SK-N-SH treated with all-trans-retinoic acid at 6 μM for 48 hours (cell line): ENCODE data around the gene TNFRSF8.

Source experiments
- ATAC-seq: fragments of 200-7000 bp; cut with Tn5 transposase; 3 replicates; pipeline ENCODE4 v1.9.1; 2020; ENCODE audit warnings: mild to moderate bottlenecking, moderate library complexity
- ARNTL ChIP-seq: fragments of 450-650 bp; formaldehyde crosslinking; IDR thresholded peaks from 2 replicates; pipeline ENCODE4 v1.5.0; 2020; ENCODE audit warnings: low read depth, mild to moderate bottlenecking, moderate library complexity, borderline replicate concordance
- CSDC2 ChIP-seq: fragments of 250-450 bp; sonication (Bioruptor Pico); IDR thresholded peaks from 2 replicates; pipeline ENCODE4 v1.5.0; 2020; ENCODE audit warnings: mild to moderate bottlenecking, moderate library complexity
- ESRRG ChIP-seq: fragments of 250-450 bp; sonication (Bioruptor Pico); IDR thresholded peaks from 2 replicates; pipeline ENCODE4 v1.6.1; 2021; ENCODE audit warnings: mild to moderate bottlenecking
- OSR1 ChIP-seq: fragments of 250-450 bp; sonication (Bioruptor Pico); IDR thresholded peaks from 2 replicates; pipeline ENCODE4 v1.8.0; 2022; ENCODE audit warnings: moderate library complexity, mild to moderate bottlenecking, inconsistent platforms
- PPARA ChIP-seq: fragments of 250-450 bp; sonication (Bioruptor Pico); IDR thresholded peaks from 2 replicates; pipeline ENCODE4 v1.5.0; 2020; ENCODE audit warnings: mild to moderate bottlenecking, borderline replicate concordance
- RARB ChIP-seq: fragments of 250-450 bp; sonication (Bioruptor Pico); IDR thresholded peaks from 2 replicates; pipeline ENCODE4 v1.8.0; 2021; ENCODE audit warnings: mild to moderate bottlenecking, moderate library complexity
- SNAI2 ChIP-seq: fragments of 250-450 bp; sonication (Bioruptor Pico); IDR thresholded peaks from 2 replicates; pipeline ENCODE4 v1.5.0; 2020; ENCODE audit warnings: mild to moderate bottlenecking, moderate library complexity
- TCF4 ChIP-seq: fragments of 250-450 bp; sonication (Bioruptor Pico); IDR thresholded peaks from 2 replicates; pipeline ENCODE4 v1.8.0; 2021; ENCODE audit warnings: mild to moderate bottlenecking, moderate library complexity, borderline replicate concordance
- TOX ChIP-seq: fragments of 250-450 bp; sonication (Bioruptor Pico); IDR thresholded peaks from 2 replicates; pipeline ENCODE4 v1.8.0; 2021; ENCODE audit warnings: mild to moderate bottlenecking, moderate library complexity, borderline replicate concordance
- ZC3H10 ChIP-seq: fragments of 250-450 bp; sonication (Bioruptor Pico); IDR thresholded peaks from 2 replicates; pipeline ENCODE4 v1.5.1; 2021; ENCODE audit warnings: mild to moderate bottlenecking, moderate library complexity
- ZFP3 ChIP-seq: fragments of 250-450 bp; sonication (Bioruptor Pico); IDR thresholded peaks from 2 replicates; pipeline ENCODE4 v1.5.0; 2020; ENCODE audit warnings: mild to moderate bottlenecking, moderate library complexity
- ZFP30 ChIP-seq: fragments of 450-650 bp; formaldehyde crosslinking; IDR thresholded peaks from 2 replicates; pipeline ENCODE4 v1.5.0; 2022; ENCODE audit warnings: mild to moderate bottlenecking, moderate library complexity
- ZNF565 ChIP-seq: fragments of 450-650 bp; formaldehyde crosslinking; conservative IDR thresholded peaks from 2 replicates; pipeline ENCODE4 v1.5.0; 2020; ENCODE audit warnings: low read depth, mild to moderate bottlenecking, moderate library complexity
- ZNF70 ChIP-seq: fragments of 450-650 bp; formaldehyde crosslinking; IDR thresholded peaks from 2 replicates; pipeline ENCODE4 v1.5.0; 2020; ENCODE audit warnings: mild to moderate bottlenecking, moderate library complexity
- ZNF8 ChIP-seq: fragments of 450-650 bp; formaldehyde crosslinking; IDR thresholded peaks from 2 replicates; pipeline ENCODE4 v1.5.0; 2020; ENCODE audit warnings: mild to moderate bottlenecking, moderate library complexity
- TF ChIP-seq, protein P1 (sequence below): fragments of 250-450 bp; sonication (Bioruptor Pico); IDR thresholded peaks from 2 replicates; pipeline ENCODE4 v1.5.1; 2020; ENCODE audit warnings: low read depth, mild to moderate bottlenecking, moderate library complexity
- TF ChIP-seq, protein P2 (sequence below): fragments of 250-450 bp; sonication (Bioruptor Pico); IDR thresholded peaks from 2 replicates; pipeline ENCODE4 v1.5.1; 2021; ENCODE audit warnings: mild to moderate bottlenecking, moderate library complexity
- TF ChIP-seq, protein P3 (sequence below): fragments of 250-450 bp; sonication (Bioruptor Pico); IDR thresholded peaks from 2 replicates; pipeline ENCODE4 v1.8.0; 2020; ENCODE audit warnings: mild to moderate bottlenecking, moderate library complexity, borderline replicate concordance

The TNFRSF8 gene

DNA sequence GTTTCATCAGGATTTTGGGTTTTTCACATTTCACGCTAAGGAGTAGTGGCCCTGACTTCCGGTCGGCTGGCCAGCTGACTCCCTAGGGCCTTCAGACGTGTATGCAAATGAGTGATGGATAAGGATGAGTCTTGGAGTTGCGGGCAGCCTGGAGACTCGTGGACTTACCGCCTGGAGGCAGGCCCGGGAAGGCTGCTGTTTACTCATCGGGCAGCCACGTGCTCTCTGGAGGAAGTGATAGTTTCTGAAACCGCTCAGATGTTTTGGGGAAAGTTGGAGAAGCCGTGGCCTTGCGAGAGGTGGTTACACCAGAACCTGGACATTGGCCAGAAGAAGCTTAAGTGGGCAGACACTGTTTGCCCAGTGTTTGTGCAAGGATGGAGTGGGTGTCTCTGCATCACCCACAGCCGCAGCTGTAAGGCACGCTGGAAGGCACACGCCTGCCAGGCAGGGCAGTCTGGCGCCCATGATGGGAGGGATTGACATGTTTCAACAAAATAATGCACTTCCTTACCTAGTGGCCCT, 80.6 kb downstream of the TNFRSF8 start:
- no peak for ATAC-seq
- TF ChIP-seq ZFP30 (CRISPR knock-in tag), result no peak
- TF ChIP-seq, all 23 proteins: peak for 0

DNA sequence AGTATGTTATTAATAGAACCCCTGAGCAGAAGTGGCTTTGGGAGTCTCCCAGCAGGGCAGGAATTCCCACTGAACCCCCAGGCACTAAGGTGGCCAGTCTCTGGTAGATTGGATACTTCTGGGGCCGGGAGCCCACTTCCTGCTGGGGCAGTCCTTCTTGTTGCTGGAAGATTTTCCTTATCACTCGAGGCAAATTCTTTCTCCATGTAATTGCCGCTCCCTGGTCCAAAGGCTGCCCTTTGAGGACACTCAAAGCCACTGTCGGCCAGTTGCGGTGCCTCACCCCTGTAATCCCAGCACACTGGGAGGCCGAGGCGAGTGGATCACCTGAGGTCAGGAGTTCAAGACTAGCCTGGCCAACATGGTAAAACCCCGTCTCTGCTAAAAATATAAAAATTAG, 81.1 kb downstream of the TNFRSF8 start:
- TF ChIP-seq TCF4 (CRISPR knock-in tag) (no peak), ZFP3 (CRISPR knock-in tag) (no peak), ZNF565 (CRISPR knock-in tag) (no peak), PPARA (CRISPR knock-in tag) (no peak), ARNTL (CRISPR knock-in tag) (no peak), ZFP30 (CRISPR knock-in tag) (no peak)
- no peak for ATAC-seq

DNA sequence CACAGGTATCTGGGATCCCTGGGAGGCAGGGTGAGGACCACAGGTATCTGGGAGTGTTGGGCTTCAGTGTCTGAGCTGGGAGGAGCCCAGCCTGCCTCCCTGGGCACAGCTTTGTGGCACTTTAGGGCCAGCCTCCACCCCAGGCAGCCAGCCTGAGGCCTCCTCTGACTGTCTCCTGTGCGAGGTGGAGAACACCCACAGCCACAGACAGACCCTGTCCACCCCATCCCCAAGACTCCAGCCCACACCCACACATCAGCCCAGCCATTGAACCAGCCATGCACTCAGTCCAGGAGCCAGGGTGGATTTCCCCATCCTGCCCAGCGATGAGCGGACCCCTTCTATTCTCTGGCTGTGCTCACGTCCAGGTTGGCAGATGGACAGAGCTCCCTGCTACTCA, 81.9 kb downstream of the TNFRSF8 start:
- no peak for ATAC-seq
- no peak for TF ChIP-seq ZNF70 (CRISPR knock-in tag)
- TF ChIP-seq CSDC2 (CRISPR knock-in tag), result no peak
- no peak for TF ChIP-seq ZFP3 (CRISPR knock-in tag)
- TF ChIP-seq, protein P1, sequence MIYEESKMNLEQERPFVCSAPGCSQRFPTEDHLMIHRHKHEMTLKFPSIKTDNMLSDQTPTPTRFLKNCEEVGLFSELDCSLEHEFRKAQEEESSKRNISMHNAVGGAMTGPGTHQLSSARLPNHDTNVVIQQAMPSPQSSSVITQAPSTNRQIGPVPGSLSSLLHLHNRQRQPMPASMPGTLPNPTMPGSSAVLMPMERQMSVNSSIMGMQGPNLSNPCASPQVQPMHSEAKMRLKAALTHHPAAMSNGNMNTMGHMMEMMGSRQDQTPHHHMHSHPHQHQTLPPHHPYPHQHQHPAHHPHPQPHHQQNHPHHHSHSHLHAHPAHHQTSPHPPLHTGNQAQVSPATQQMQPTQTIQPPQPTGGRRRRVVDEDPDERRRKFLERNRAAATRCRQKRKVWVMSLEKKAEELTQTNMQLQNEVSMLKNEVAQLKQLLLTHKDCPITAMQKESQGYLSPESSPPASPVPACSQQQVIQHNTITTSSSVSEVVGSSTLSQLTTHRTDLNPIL, result no peak
- no peak for TF ChIP-seq TOX (CRISPR knock-in tag)
- TF ChIP-seq, protein P2, sequence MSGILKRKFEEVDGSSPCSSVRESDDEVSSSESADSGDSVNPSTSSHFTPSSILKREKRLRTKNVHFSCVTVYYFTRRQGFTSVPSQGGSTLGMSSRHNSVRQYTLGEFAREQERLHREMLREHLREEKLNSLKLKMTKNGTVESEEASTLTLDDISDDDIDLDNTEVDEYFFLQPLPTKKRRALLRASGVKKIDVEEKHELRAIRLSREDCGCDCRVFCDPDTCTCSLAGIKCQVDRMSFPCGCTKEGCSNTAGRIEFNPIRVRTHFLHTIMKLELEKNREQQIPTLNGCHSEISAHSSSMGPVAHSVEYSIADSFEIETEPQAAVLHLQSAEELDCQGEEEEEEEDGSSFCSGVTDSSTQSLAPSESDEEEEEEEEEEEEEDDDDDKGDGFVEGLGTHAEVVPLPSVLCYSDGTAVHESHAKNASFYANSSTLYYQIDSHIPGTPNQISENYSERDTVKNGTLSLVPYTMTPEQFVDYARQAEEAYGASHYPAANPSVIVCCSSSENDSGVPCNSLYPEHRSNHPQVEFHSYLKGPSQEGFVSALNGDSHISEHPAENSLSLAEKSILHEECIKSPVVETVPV (CRISPR knock-in tag), result no peak
- TF ChIP-seq OSR1 (CRISPR knock-in tag), result no peak
- TF ChIP-seq ESRRG (CRISPR knock-in tag), result no peak
- TF ChIP-seq, protein P3, sequence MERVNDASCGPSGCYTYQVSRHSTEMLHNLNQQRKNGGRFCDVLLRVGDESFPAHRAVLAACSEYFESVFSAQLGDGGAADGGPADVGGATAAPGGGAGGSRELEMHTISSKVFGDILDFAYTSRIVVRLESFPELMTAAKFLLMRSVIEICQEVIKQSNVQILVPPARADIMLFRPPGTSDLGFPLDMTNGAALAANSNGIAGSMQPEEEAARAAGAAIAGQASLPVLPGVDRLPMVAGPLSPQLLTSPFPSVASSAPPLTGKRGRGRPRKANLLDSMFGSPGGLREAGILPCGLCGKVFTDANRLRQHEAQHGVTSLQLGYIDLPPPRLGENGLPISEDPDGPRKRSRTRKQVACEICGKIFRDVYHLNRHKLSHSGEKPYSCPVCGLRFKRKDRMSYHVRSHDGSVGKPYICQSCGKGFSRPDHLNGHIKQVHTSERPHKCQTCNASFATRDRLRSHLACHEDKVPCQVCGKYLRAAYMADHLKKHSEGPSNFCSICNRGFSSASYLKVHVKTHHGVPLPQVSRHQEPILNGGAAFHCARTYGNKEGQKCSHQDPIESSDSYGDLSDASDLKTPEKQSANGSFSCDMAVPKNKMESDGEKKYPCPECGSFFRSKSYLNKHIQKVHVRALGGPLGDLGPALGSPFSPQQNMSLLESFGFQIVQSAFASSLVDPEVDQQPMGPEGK (CRISPR knock-in tag), result no peak
- no peak for TF ChIP-seq ZNF8 (CRISPR knock-in tag)
- no peak for TF ChIP-seq TCF4 (CRISPR knock-in tag)
- no peak for TF ChIP-seq SNAI2 (CRISPR knock-in tag)

DNA sequence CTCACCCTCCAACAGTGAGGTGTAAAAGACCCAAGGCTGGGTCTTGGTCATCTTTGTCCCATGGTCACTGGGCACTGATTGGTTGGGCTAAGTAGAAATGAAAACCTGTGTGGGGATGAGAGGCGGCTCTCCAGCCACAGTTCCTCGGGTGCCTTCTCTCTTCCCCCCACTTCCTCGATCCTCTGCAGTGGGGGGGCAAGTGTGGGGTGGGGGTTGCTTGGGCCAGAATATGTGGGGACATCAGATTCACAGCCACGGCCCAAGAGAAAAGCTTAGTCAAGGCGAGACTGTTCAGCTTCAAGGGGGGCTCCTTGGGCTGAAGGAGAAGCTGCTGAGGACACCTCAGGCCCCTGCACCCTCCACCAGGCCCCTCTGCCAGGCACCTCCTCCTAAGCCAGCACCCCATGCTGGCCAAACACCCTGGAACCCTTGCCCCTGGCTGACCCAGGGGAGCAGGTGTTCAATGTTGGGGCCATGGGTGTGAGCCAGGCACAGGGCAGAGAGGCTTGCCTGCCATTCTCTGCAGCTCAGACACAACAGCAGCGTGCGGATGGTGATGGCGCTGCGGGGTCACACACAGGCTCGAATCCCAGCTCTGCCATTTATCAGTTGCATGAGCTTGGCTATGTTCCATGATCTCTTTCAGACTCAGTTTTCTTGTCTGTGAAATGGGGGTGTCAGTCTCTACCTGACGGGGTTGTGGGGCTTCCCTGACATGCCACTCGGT, 82.7 kb downstream of the TNFRSF8 start:
- no peak for ATAC-seq
- TF ChIP-seq TOX (CRISPR knock-in tag) (no peak), ESRRG (CRISPR knock-in tag) (no peak), ZFP30 (CRISPR knock-in tag) (no peak), ZC3H10 (CRISPR knock-in tag) (no peak), ZFP3 (CRISPR knock-in tag) (no peak), PPARA (CRISPR knock-in tag) (no peak), ZNF70 (CRISPR knock-in tag) (no peak)
- TF ChIP-seq, all 23 proteins: peak for 0

DNA sequence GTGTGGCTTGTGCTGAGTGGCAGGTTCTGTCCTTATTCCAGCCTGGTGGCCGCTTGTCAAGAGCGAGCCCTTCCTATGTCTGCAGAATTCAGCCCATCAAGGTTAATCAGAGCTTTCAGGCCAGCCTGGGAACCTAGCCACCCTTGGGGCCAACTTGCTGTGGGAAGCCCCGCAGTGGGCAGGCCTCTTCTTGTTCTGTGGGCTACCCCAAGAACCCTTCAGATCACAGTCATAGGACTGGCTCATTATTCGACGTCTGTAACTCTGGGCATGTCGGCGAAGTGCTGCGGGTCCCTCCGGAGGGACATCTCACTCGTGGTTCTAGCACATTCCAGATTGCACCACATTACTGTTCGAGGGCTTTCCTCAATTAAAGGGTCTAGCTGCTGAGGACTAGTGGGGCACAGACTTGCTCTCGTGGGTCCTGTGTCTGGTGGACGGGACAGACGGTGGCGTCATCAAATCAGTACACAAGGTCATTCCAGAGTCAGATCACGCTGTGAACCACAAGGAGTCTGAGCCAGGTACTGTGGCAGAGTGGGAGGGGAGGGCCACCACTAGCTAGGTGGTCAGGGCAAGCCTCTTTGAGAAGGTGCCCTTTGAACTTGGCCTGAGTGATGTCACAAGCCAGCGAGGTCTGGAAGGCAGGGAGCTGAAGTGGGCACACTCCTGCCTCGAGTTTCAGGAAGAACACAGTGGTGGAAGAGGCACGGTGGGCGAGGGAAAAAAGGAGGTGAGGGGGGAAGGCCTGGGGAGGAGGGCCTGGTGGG, 83.4 kb downstream of the TNFRSF8 start:
- ATAC-seq, result no peak
- TF ChIP-seq RARB (CRISPR knock-in tag) (no peak), ZNF565 (CRISPR knock-in tag) (no peak), ARNTL (CRISPR knock-in tag) (no peak)
